Activated CD8-positive, alpha-beta memory T cell treated with anti-CD3 and anti-CD28 coated beads for 36 hours (primary cell): ENCODE data around the gene MAP6. TPM values are rescaled to one million over a fixed set of nuclear protein-coding genes. Genes with fewer than 3 reads are reported as not detected.

Source experiments
- CTCF ChIA-PET: fragments of 350-600 bp; sonication (Branson Sonifier 250); formaldehyde crosslinking; loops from one replicate; lab custom pipeline; 2021; ENCODE audit warnings: antibody characterized with exemption; lab: Charles Lee
- POLR2A ChIA-PET: fragments of 350-600 bp; sonication (Branson Sonifier 250); formaldehyde crosslinking; loops from one replicate; lab custom pipeline; 2021; ENCODE audit warnings: antibody characterized with exemption; lab: Charles Lee
- total RNA-seq, 2 experiments: library from RNA; stranded (reverse); gene quantifications; one replicate each; pipeline ENCODE4 v1.2.3, GENCODE V29; 2021

MAP6 gene
- total RNA-seq, 2 experiments from 2014 or later, result 0.11 to 0.13 TPM

GRCh38 chr11:75563501-75563977 is 105.3 kb downstream of the MAP6 start:
- CTCF ChIA-PET, result interaction anchor here (2.7 kb wide), 1 partner anchor 13 kb away, joined by 10 read pairs; no protein-coding TSS in a partner anchor
- POLR2A ChIA-PET, result interaction anchor here (0.5 to 1.0 kb wide), 2 partner anchors 9 to 886 kb away, joined by 4 to 7 read pairs; no protein-coding TSS in a partner anchor

- ChIA-PET POLR2A (interaction anchor here (0.5 to 1.0 kb wide), 5 partner anchors 9 to 887 kb away, joined by 3 to 7 read pairs (median 4); no protein-coding TSS in a partner anchor), CTCF (interaction anchor here (1.1 to 2.7 kb wide), 3 partner anchors 14 to 39 kb away, joined by 3 to 10 read pairs (median 3); no protein-coding TSS in a partner anchor)
Observed at GRCh38 chr11:75562836-75563484, 105.9 kb downstream of the MAP6 start.

- CTCF ChIA-PET, result interaction anchor here (0.7 to 2.7 kb wide), 5 partner anchors 10 to 117 kb away, joined by 3 to 10 read pairs (median 3); no protein-coding TSS in a partner anchor
- POLR2A ChIA-PET, result interaction anchor here (0.6 to 1.0 kb wide), 7 partner anchors 8 to 329 kb away, joined by 3 to 4 read pairs (median 3); partner anchors contain the start of gene GDPD5
Observed at GRCh38 chr11:75562048-75562835, 106.6 kb downstream of the MAP6 start, which contains the start of gene SERPINH1. Gene SERPINH1, plus strand, starts transcription at chr11:75562253. Its CDS starts 4,097 bp downstream, at chr11:75566350.

GRCh38 chr11:75561426-75562047 is 107.3 kb downstream of the MAP6 start:
- ChIA-PET CTCF (interaction anchor here (0.7 to 2.7 kb wide), 7 partner anchors 11 to 127 kb away, joined by 3 to 10 read pairs (median 4); no protein-coding TSS in a partner anchor), POLR2A (interaction anchor here (0.5 to 1.0 kb wide), 4 partner anchors 21 to 161 kb away, joined by 3 to 4 read pairs (median 3); partner anchors contain the start of gene GDPD5)

GRCh38 chr11:75560644-75561043 is 108.2 kb downstream of the MAP6 start:
- POLR2A ChIA-PET, result no interaction called here
- CTCF ChIA-PET, result interaction anchor here (0.8 to 2.5 kb wide), 4 partner anchors 11 to 126 kb away, joined by 3 to 7 read pairs (median 5); no protein-coding TSS in a partner anchor

- ChIA-PET POLR2A (no interaction called here), CTCF (interaction anchor here (1.1 to 2.5 kb wide), 2 partner anchors 114 kb away, joined by 3 to 6 read pairs; no protein-coding TSS in a partner anchor)
Observed at GRCh38 chr11:75558939-75559843, 109.6 kb downstream of the MAP6 start.

GRCh38 chr11:75557666-75558494 is 111.0 kb downstream of the MAP6 start:
- CTCF ChIA-PET, result interaction anchor here (1.1 kb wide), 1 partner anchor 113 kb away, joined by 3 read pairs; no protein-coding TSS in a partner anchor
- POLR2A ChIA-PET, result no interaction called here

- CTCF ChIA-PET, result no interaction called here
- POLR2A ChIA-PET, result no interaction called here
Observed at GRCh38 chr11:75556275-75556674, 112.6 kb downstream of the MAP6 start.

- ChIA-PET CTCF (no interaction called here), POLR2A (no interaction called here)
Observed at GRCh38 chr11:75555079-75555811, 113.6 kb downstream of the MAP6 start.

GRCh38 chr11:75554258-75555022 is 114.4 kb downstream of the MAP6 start:
- CTCF ChIA-PET, result no interaction called here

GRCh38 chr11:75553889-75554257 is 115.0 kb downstream of the MAP6 start:
- ChIA-PET POLR2A (interaction anchor here (0.9 kb wide), 1 partner anchor 9 kb away, joined by 4 read pairs; no protein-coding TSS in a partner anchor), CTCF (no interaction called here)

More at GRCh38 chr11:75554258-75555022, 114.4 kb downstream of the MAP6 start:
- POLR2A ChIA-PET, result interaction anchor here (0.9 kb wide), 1 partner anchor 8 kb away, joined by 4 read pairs; no protein-coding TSS in a partner anchor

GRCh38 chr11:75553182-75553581 is 115.7 kb downstream of the MAP6 start:
- POLR2A ChIA-PET, result no interaction called here
- CTCF ChIA-PET, result no interaction called here

GRCh38 chr11:75549370-75549958 is 119.4 kb downstream of the MAP6 start:
- ChIA-PET POLR2A (no interaction called here), CTCF (interaction anchor here (2.3 kb wide), 1 partner anchor 11 kb away, joined by 7 read pairs; no protein-coding TSS in a partner anchor)

- CTCF ChIA-PET, result interaction anchor here (1.0 to 2.3 kb wide), 2 partner anchors 12 to 27 kb away, joined by 3 to 7 read pairs; no protein-coding TSS in a partner anchor
- POLR2A ChIA-PET, result no interaction called here
Observed at GRCh38 chr11:75548595-75549272, 120.1 kb downstream of the MAP6 start.
